ENCODE data around the gene RNU1-3. TPM values are rescaled to one million over a fixed set of nuclear protein-coding genes. Genes with fewer than 3 reads are reported as not detected.
"Not testable (repeated sequence)": the region's sequence is repeated elsewhere in the genome, so short reads cannot be mapped to it uniquely, and the experiment has no call there.

RNU1-3 gene
- 2,478 and 3,042 TPM in 2 replicates for total RNA-seq
- long read RNA-seq, result 0 reads

DNA sequence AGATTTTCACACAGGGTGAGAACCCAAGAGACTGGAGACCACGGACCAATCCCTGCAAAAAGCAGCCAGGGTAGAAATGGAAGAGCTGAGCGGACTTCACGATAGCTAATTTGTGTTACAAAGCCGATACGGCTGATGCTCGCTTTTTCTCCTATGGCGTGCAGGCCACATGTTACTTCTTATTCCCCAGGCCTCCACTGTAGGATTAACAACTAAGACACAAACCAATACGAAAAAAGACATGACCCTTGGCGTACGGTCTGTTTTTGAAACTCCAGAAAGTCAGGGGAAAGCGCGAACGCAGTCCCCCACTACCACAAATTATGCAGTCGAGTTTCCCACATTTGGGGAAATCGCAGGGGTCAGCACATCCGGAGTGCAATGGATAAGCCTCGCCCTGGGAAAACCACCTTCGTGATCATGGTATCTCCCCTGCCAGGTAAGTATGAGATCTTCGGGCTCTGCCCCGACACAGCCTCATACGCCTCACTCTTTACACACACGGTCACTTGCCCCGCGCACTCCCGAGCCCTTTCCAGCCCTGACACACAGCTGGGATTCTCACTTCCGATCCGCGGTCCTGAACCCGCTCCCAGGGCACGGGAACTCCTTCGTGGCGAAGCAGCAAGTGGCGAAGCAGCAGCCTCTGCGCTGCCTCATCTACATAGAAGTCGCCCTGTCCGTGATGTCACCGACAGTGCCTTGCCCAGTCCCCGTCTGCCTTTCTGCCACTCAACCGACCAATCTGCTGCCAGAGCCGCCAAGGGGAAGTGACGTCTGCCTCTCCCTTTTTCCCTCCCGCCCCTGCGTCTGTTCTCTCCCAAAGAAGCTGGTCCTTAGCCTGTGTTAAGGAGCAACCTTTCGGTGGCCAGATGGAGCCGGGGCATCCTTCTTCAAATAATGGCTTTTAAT is at the start of gene RNU1-3:
TSS of gene RNU1-3 (minus strand) at position 447 of the 912 bp plus-strand sequence.
- DNase-seq (ENCODE audit: low read depth, low spot score); H3K4me3 Mint-ChIP-seq; H3K27ac Mint-ChIP-seq (ENCODE audit: unreplicated experiment); H3K9me3 Mint-ChIP-seq; H3K27me3 Mint-ChIP-seq (ENCODE audit: low read depth); H3K36me3 Mint-ChIP-seq (ENCODE audit: low read depth); H3K4me1 Mint-ChIP-seq: not testable (repeated sequence)

DNA sequence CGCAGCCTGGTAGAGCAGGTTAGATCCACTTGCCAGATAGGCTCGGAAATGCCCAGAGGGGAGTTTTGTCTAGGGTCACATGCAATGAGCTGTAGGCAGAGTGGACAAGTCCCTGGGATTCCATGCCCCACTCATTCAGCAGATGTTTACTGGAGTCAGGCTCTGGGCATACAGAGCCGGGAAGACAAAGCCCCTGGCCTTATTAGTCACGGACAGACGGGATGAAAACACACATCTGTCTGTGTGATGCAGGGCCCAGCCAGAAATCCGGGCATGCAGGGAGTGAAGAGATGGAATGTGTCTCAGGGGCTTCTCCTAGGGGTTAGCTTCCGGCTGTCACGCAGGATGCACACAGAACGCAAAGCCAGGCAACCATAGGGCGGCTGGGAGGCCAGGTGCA is 46.7 kb upstream of the RNU1-3 start:
- not testable (repeated sequence) for H3K27ac Mint-ChIP-seq (ENCODE audit: unreplicated experiment); H3K4me3 Mint-ChIP-seq; H3K36me3 Mint-ChIP-seq (ENCODE audit: low read depth); H3K9me3 Mint-ChIP-seq; H3K27me3 Mint-ChIP-seq (ENCODE audit: low read depth); DNase-seq (ENCODE audit: low read depth, low spot score); H3K4me1 Mint-ChIP-seq

DNA sequence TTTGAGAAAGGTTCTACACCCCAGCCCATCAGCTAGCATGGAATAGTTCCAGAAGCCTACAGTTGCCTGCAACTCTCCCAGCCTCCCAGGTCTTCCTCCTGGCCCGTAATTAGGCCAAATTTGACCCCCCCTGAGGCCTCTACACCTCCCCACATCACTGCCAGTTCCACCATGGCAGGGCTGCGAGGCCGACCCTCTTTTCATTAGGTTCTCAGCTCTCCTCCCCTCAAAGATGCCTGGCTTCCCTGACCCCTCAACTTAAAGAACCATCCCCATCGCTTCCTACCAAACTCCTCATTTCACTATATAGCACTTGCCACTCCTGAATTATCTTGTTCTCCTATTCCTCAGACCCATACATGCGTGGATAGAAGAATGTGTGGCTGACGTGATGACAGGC is 46.2 kb upstream of the RNU1-3 start:
- not testable (repeated sequence) for H3K4me1 Mint-ChIP-seq; H3K4me3 Mint-ChIP-seq; H3K36me3 Mint-ChIP-seq (ENCODE audit: low read depth); DNase-seq (ENCODE audit: low read depth, low spot score); H3K9me3 Mint-ChIP-seq; H3K27ac Mint-ChIP-seq (ENCODE audit: unreplicated experiment); H3K27me3 Mint-ChIP-seq (ENCODE audit: low read depth)

DNA sequence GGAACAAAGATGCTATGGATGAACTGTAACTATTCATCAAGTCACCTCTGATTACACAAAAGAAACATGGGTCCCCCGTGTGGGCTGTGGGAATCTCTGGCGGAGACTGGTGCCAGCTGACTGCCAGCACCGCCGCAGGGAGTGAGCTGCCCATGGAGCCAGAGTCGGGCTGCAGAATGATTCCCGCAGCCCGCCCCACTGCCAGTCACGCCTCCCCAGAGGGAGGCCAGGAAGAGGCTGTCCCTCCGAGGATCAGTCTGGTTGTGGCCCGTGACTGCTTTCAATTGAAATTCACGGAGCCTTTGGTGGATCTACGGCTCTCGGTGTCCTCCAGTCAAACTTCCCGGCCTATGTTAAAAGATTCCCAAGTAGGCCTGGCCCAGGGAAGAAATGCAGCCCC is 45.8 kb upstream of the RNU1-3 start:
- not testable (repeated sequence) for H3K4me1 Mint-ChIP-seq; H3K4me3 Mint-ChIP-seq; H3K9me3 Mint-ChIP-seq; H3K27ac Mint-ChIP-seq (ENCODE audit: unreplicated experiment); DNase-seq (ENCODE audit: low read depth, low spot score); H3K27me3 Mint-ChIP-seq (ENCODE audit: low read depth); H3K36me3 Mint-ChIP-seq (ENCODE audit: low read depth)

DNA sequence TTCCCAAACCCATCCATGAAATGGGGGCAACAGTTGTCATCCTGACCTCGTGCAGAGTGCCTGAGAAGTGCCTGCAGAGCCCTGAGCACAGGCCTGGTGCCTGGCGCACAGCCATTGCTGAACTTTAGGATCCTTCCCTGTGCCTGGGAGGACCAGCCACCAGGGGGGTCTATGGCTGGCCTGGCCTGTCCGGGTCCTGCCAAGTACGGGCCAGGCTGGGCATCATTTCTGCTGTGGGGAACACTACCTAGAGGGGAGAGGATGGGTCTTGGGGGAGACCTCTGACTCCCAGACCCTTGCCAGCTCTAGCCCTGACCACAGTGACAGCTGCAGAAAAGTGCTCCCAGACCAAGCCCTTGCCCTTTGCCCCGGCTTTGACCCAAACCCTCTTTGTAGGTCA is 45.4 kb upstream of the RNU1-3 start:
- H3K36me3 Mint-ChIP-seq (ENCODE audit: low read depth); H3K4me3 Mint-ChIP-seq; H3K27me3 Mint-ChIP-seq (ENCODE audit: low read depth); H3K4me1 Mint-ChIP-seq; DNase-seq (ENCODE audit: low read depth, low spot score); H3K9me3 Mint-ChIP-seq; H3K27ac Mint-ChIP-seq (ENCODE audit: unreplicated experiment): not testable (repeated sequence)

DNA sequence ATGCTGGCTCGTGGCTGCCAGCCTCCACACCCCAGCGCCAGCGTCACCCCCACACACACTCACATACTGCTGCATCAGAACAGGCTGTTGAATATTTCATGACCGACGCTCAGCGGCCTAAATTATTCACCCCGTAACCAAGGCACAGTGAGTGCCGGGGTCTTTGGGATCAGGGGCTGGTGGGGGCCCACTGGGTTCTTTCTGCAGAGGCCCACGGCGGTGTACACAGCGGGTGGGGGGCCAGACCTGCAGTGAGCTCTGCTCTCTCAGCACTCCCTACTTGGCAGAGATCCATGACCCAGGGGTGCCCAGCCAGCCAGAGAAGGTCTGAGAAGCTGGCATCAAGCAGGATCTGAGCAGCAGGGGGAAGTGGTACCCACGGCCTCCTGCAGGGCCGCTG is 43.9 kb upstream of the RNU1-3 start:
- not testable (repeated sequence) for H3K4me1 Mint-ChIP-seq, H3K9me3 Mint-ChIP-seq

DNA sequence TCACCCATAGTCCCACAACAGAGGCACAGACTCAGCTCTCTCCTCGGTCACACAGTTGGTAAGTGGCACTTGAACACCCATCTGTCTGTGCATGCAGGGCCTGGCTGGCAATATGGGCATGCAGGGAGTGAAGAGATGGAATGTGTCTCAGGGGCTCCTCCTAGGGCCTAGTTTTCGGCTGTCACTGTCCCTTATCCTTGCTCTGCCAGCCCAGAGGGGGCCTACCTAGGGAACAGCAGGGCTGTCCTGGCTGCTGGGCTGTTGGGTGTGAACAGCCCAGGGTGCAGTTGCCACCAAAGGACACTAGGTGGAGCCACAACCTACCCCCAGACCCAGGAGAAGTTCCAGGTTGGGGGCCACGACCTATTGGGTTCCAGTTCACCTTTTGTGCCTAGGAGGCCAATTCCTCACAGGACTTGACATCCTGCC is 42.9 kb upstream of the RNU1-3 start:
- H3K9me3 Mint-ChIP-seq; H3K27ac Mint-ChIP-seq (ENCODE audit: unreplicated experiment): not testable (repeated sequence)

More for the DNA sequence above, 43.9 kb upstream of the RNU1-3 start:
- not testable (repeated sequence) for H3K4me3 Mint-ChIP-seq; H3K36me3 Mint-ChIP-seq (ENCODE audit: low read depth); H3K27ac Mint-ChIP-seq (ENCODE audit: unreplicated experiment); H3K27me3 Mint-ChIP-seq (ENCODE audit: low read depth); DNase-seq (ENCODE audit: low read depth, low spot score)

DNA sequence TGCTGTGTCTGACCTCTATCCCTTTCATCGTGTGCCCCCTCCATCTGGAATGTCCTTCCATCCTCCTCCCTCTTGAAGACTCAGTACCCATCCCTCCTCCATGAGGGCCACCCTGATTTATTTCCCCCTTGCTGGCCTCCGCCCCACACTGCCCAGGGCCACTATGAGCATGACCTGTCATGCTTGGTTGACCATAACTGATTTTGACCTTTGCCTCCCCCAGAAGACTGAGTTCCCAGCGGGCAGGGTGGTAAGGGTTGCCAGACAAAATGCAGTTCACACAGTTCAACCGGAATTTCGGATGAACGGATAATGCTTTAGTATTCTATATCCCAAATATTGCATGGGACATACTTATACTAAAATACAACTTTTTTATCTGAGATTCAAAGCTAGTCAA is 42.0 kb upstream of the RNU1-3 start:
- H3K36me3 Mint-ChIP-seq (ENCODE audit: low read depth); H3K4me3 Mint-ChIP-seq; H3K9me3 Mint-ChIP-seq; H3K4me1 Mint-ChIP-seq; H3K27ac Mint-ChIP-seq (ENCODE audit: unreplicated experiment); H3K27me3 Mint-ChIP-seq (ENCODE audit: low read depth); DNase-seq (ENCODE audit: low read depth, low spot score): not testable (repeated sequence)

More for the DNA sequence above, 42.9 kb upstream of the RNU1-3 start:
- H3K27me3 Mint-ChIP-seq (ENCODE audit: low read depth); H3K4me1 Mint-ChIP-seq; H3K4me3 Mint-ChIP-seq; DNase-seq (ENCODE audit: low read depth, low spot score); H3K36me3 Mint-ChIP-seq (ENCODE audit: low read depth): not testable (repeated sequence)

DNA sequence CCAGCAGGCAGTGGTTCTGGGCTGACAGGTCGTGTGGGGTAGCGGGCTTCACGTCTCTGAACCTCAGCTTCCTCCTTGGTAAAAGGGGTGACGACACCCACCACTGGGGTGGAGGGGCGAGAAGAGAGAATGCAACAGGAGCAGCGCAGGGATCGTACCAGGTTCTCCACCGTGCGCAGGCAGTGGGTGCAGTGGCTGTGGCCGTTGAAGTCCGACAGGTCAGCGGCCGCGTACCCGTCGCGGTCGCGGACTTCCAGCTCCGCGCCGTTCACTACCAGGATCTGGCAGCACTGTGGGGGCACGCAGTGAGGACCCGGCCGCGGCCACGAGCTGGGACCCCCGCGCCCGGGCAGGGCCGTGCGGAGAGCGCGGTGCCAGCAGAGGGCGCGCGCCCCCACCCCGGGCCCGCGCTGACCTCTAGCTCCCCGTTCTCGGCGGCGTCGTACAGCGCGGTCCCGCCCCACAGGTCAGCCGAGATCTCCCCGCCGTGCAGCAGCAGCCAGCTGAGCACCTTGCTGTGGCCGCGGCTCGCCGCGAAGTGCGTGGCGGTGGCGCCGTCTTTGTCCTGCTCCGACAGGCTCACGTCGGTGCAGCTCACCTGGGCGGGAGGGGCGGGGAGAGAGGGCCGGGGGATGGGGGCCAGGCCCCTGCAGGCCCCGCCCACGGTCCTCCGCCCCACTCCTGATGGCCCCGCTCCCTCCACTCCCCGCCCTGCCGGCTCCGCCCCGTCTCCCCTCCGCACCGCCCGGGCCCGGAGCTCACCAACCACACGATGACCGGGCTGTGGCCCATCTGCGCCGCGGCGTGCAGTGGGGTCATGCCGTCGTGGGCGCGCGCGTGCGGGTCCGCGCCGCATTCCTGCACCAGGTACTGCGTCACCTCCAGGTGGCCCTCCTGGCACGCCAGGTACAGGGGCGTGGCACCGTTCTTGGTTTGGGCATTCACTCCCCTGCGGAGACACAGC is 40.7 kb upstream of the RNU1-3 start:
- not testable (repeated sequence) for H3K4me1 Mint-ChIP-seq; H3K27me3 Mint-ChIP-seq (ENCODE audit: low read depth); H3K27ac Mint-ChIP-seq (ENCODE audit: unreplicated experiment); H3K4me3 Mint-ChIP-seq; DNase-seq (ENCODE audit: low read depth, low spot score); H3K36me3 Mint-ChIP-seq (ENCODE audit: low read depth); H3K9me3 Mint-ChIP-seq

DNA sequence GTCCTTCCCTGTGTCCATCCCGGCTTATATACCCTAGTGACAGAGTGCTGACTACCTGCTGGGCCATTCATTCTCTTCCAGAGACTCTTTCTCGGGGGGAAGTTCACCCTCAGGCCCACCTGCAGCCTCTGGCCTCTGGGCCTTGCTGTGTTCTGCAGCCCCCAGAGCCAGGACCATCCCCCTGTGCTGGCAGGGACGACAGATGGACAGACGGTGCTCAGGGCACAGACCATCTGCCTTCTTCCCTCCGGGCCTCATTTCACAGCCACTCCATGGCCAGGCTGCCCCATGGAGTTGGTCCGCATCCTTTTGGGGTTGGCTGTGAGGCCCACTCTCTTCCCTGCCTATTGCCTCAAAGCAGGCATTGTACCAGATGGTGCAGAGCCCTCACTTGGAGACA is 39.6 kb upstream of the RNU1-3 start:
- H3K36me3 Mint-ChIP-seq (ENCODE audit: low read depth); H3K4me1 Mint-ChIP-seq; H3K9me3 Mint-ChIP-seq; H3K27ac Mint-ChIP-seq (ENCODE audit: unreplicated experiment); H3K4me3 Mint-ChIP-seq; H3K27me3 Mint-ChIP-seq (ENCODE audit: low read depth); DNase-seq (ENCODE audit: low read depth, low spot score): not testable (repeated sequence)

DNA sequence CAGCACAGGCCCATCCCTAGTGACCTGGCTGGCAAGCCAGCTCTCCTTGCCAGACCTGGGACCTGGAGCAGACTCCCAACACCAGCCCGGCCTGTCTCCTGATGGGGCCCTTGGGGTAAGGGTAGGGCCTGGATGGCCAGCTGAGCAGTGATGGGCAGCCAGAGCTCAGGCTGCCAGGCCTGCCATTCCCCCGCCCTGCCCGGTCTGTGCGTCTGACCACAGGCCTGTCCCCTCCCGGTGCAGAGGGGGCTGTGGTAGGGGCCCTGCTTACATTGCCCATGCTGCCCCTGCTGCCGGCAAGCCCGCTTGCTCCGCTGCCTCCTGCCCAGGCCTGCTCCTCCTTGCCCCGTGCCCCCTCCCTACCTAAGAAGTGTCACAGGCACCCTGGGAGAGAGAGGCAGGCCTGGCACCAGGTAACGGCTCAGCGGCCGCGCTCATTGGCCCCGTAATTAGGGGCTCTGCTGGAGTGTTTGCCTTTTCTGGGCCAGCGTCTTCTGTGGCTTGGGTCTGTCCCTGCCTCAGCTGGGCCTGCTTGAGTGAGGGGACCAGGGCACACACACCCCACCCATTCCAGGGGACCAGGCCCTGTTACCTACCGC is 37.9 kb upstream of the RNU1-3 start:
- not testable (repeated sequence) for H3K27me3 Mint-ChIP-seq (ENCODE audit: low read depth); H3K27ac Mint-ChIP-seq (ENCODE audit: unreplicated experiment); H3K36me3 Mint-ChIP-seq (ENCODE audit: low read depth); H3K4me1 Mint-ChIP-seq; H3K4me3 Mint-ChIP-seq; H3K9me3 Mint-ChIP-seq; DNase-seq (ENCODE audit: low read depth, low spot score)

DNA sequence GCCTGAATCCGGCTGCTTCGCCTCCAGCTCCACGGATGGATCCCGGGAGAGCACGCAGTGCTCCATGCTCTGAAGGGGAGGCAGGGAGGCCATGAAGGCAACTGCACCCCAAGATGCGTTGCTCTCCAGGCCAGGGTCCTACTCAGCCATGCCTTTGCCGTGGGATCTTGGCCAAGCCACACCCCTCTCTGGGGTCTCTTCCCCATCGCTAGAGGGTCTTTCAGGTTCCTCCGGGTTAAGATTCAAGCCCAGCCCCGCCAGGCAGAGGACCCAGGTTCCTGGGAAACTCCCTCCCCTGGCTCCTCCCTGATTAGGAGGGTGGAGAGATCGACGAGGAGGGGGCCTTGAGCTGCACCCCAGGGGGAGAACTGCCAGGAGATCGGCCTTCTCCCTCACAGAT is 37.3 kb upstream of the RNU1-3 start:
- not testable (repeated sequence) for H3K27me3 Mint-ChIP-seq (ENCODE audit: low read depth); H3K27ac Mint-ChIP-seq (ENCODE audit: unreplicated experiment); H3K4me1 Mint-ChIP-seq; DNase-seq (ENCODE audit: low read depth, low spot score); H3K4me3 Mint-ChIP-seq; H3K36me3 Mint-ChIP-seq (ENCODE audit: low read depth); H3K9me3 Mint-ChIP-seq

DNA sequence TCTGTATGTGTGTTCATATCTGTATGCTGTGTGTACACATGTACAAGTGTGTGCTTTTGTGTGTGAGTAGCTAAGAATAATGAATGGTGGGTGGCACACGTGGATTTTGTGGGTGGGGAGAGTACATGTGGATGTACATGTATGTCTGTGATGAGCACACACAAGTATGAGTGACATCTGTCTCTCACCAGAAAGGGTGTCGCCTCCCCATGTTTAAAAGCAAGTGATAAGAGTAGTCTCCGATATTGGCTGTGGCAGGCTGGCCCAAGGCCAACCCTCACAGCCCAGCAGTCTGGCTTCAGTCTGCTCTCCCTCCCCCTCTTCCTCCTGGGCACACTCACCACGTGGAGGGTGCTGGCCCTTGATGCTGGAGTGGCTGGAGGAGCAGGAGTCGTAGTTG is 36.9 kb upstream of the RNU1-3 start:
- not testable (repeated sequence) for H3K9me3 Mint-ChIP-seq; DNase-seq (ENCODE audit: low read depth, low spot score); H3K27ac Mint-ChIP-seq (ENCODE audit: unreplicated experiment); H3K4me1 Mint-ChIP-seq; H3K36me3 Mint-ChIP-seq (ENCODE audit: low read depth); H3K27me3 Mint-ChIP-seq (ENCODE audit: low read depth); H3K4me3 Mint-ChIP-seq

Measured in neural crest cell (in vitro differentiated cells).